Measurements from ENCODE around the gene FZD10.

Gene FZD10

DNA sequence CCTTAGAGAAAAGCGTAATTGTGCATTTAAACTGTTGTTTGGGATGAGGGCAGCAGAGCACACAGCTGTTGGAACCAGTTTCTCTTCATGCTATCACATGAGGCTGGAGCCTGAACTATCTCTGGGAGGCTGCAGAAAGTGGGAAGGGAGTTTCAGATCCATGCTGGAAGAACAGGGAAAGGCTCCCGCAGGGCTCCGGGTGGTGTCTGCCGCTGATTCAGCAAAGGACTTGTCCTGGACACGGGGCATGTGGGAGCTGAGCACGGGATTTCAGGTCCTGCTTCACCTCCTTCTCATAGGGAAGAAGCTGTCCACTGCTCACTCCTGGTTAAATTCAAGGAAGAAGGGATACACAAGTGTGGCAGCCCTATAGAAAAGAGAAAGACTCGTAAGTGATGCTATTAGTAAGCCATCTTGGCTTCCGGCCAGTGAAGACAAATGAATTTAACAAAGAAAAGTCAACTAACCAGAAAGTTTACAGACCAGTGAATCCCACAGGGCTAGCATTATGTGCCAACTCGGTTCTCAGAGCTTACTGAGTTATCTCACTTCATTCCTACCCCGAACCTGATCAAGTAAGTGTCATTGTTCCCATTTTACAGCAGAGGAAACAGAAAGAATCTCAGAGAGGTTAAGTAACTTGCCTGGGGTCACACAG, 6.7 kb upstream of the FZD10 start:
- no peak for DNase-seq

DNA sequence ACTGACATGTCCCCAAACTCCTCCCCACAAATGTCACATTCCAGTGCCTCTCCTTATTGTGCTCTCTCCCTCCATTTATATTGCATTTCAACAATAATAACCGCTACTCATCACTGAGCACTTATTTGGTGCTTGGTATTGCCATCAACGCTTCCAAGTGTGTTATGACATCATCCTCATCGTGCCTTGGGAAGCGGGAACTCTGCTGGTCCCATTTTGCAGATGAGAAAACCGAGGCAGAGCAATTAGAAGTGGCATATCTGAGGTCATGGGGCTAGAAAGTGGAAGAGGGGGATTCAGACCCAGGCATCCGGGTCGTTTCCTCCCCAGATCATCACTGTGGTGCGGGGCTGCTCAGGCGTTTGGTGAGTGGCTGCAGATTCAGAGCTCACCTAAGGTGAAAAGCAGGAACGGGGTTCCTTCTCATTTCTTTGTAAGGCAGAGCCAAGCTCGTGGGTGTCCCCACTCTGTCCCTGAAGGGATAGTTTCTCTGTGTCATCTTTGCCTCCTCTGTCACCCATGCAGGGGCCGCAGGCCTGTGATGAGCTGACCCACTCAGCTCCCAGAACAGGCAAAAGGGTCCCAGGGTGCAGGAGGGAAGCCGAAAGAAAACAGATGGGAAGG, 5.5 kb upstream of the FZD10 start:
- no peak for DNase-seq

DNA sequence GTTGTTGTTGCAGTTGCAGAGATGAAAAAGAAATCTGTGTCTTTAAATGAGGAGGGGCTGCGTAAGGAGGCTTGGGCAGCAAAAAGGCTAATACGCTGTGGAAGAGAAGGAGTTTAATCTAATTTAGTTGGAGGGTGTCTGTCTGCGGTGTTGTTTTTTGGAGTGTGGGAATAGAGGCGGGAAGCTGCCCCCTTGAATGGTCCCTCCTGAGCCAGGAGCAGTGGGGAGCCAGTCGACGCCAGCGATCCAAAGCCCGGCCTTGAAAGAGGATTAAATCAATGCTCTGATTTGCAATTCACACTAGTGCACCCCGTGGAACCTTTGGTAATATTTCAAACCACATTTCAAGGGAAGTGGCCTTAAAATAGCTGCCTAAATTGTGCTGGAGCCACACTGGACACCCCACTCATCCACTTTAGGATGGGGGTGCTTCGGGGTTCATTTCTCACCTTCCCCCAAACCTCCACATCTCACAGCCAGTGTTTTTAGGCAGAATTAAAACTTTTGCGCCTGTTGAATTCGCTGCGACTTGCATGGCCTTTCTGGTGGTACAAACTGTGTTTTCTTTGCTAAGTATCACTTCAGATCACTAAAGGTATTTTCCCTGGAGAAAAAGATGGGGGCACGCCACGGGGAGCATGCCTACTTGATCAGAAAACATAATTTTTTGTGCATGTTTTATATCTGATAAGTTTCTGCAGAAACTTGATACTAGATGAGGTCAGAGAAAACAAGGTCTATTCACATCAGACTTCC, 4.1 kb upstream of the FZD10 start:
- no peak for DNase-seq

DNA sequence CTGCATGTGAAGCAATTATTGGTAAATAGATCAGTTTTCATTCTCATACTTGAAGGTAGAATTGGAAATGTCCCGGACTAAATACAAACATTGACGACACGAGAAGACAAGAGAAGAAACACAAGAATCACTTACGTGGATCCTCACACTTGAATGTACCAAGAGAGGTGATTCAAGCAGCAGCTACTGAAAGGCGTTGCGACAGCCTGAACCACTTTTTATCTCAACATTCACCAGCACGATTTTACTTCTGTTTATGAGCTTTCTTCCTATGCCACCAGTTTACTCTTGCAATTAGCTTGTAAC, 3.6 kb upstream of the FZD10 start:
- no peak for DNase-seq

DNA sequence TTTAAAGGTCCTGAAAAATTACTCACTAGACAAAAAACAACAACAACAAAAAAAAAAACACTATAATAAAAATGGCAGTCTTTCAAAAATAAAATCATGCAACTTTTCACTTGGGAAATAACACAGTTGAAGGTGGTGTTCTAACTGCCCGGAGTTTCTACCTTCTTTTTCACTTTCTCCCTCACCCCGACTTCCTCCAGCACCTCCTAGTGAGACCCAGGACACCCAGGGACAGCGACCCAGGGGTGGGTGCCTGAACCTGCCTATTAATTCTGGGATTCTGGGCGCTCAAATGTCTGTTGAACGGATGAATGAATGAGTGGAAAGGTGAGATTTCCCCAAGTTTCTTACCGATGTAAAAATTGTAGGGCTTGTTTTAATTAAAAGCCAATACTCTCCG, 2.0 kb upstream of the FZD10 start:
- DNase-seq = no peak

DNA sequence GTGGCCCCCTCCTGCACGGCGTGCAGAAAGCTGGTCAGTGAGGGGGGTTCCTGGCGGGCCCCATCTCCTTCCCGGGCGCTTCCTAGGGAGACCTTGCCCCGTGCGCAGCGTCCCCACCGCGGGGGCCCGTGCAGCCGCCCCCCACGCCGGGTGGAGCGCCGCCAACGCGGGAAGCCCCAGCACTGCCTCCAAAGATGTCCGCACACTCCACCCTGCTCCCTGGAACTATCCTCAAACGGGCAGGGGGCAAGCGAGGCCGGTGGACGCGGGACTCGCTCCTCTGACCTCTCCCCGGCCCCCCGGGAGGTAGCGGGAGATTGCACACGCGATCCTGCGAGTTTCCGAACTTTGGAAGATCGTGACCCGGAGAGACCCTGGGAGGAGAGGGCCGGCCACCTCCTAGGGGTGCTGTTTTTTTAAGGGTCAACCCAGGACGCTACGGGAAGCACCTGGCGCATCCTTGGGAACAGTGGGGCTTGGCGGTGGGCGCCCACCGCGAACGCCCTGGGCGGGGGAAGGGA, 1.5 kb upstream of the FZD10 start:
- DNase-seq = no peak

DNA sequence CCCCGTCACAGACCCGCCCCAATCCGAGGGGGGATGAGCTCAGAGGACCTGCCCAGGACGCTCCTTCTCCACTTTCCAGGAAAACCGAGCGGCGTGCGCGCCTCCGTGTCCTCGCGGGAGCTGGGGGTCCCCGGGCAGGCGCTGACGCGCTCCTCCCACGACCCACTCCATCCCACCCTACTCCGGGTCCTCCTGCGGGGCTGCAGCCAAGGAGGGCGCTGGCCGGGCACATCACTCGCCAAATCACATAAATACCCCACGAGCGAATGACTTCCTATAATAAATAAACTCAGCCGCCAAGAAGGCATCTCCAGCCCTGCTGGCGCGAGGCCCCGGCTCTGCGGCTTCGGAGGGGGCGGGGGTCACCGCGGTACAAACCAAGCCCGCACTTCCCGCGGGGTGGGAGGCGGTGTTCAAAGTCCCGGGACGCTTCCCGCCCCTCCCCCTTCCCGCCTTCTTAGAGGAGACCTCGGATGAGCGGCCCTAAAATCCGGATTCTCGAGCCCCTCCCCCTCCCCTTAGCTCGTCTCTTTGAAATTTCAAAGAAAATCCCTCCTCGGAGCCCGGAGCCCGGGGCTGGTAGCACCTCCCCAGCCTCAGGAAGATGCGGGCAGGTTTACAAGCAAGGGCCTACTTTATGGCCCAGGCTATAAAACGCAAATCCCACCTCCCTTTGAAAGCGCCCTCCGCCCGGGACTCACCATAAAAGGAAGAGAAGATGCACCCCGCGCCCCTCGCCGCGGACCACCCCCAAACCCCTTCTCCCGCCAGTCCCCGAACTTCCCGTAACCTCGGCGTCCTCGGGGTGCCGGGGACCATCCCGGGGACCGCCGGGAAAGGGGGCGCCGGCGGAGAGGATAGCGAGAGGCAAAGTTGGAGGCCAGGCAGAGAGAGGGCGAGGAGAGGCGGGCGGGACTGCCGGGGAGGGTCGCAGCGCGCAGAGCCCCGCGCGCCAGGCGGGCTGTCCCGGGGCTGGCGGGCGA, 712 bp upstream of the FZD10 start:
- no peak for DNase-seq

DNA sequence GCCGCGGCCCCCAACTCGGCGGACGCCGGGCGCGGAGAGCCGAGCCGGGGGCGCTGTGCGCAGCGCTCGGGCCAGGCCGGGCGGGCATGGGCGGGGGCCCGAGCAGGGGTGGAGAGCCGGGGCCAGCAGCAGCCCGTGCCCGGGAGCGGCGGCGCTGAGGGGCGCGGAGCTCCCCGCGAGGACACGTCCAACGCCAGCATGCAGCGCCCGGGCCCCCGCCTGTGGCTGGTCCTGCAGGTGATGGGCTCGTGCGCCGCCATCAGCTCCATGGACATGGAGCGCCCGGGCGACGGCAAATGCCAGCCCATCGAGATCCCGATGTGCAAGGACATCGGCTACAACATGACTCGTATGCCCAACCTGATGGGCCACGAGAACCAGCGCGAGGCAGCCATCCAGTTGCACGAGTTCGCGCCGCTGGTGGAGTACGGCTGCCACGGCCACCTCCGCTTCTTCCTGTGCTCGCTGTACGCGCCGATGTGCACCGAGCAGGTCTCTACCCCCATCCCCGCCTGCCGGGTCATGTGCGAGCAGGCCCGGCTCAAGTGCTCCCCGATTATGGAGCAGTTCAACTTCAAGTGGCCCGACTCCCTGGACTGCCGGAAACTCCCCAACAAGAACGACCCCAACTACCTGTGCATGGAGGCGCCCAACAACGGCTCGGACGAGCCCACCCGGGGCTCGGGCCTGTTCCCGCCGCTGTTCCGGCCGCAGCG, 639 bp downstream of the FZD10 start:
- no peak for DNase-seq

DNA sequence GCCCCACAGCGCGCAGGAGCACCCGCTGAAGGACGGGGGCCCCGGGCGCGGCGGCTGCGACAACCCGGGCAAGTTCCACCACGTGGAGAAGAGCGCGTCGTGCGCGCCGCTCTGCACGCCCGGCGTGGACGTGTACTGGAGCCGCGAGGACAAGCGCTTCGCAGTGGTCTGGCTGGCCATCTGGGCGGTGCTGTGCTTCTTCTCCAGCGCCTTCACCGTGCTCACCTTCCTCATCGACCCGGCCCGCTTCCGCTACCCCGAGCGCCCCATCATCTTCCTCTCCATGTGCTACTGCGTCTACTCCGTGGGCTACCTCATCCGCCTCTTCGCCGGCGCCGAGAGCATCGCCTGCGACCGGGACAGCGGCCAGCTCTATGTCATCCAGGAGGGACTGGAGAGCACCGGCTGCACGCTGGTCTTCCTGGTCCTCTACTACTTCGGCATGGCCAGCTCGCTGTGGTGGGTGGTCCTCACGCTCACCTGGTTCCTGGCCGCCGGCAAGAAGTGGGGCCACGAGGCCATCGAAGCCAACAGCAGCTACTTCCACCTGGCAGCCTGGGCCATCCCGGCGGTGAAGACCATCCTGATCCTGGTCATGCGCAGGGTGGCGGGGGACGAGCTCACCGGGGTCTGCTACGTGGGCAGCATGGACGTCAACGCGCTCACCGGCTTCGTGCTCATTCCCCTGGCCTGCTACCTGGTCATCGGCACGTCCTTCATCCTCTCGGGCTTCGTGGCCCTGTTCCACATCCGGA, 1.4 kb downstream of the FZD10 start:
- no peak for DNase-seq

DNA sequence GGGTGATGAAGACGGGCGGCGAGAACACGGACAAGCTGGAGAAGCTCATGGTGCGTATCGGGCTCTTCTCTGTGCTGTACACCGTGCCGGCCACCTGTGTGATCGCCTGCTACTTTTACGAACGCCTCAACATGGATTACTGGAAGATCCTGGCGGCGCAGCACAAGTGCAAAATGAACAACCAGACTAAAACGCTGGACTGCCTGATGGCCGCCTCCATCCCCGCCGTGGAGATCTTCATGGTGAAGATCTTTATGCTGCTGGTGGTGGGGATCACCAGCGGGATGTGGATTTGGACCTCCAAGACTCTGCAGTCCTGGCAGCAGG, 1.9 kb downstream of the FZD10 start:
- no peak for DNase-seq

DNA sequence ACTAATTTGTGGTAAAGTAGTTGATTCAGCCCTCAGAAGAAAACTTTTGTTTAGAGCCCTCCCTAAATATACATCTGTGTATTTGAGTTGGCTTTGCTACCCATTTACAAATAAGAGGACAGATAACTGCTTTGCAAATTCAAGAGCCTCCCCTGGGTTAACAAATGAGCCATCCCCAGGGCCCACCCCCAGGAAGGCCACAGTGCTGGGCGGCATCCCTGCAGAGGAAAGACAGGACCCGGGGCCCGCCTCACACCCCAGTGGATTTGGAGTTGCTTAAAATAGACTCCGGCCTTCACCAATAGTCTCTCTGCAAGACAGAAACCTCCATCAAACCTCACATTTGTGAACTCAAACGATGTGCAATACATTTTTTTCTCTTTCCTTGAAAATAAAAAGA, 2.7 kb downstream of the FZD10 start:
- DNase-seq = no peak

DNA sequence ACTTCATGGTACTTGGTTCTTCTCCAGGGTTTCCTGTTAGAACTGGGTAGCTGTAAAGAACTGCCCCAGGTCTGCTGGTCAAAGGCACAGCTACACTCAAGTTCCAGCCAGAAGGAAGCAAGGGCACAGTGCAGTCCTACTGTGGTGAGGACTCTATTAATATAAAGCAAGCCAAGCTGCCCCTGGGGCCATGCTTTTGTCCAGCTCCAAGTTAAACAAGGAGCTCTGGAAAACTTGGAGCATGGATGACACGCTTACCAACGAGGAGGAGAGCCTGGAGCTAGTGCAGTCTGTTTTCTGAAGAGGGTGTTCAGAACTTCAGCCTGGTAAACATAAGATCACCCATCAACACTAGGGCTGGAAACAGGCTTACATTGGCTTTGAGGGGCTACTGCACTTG, 4.0 kb downstream of the FZD10 start:
- no peak for DNase-seq

DNA sequence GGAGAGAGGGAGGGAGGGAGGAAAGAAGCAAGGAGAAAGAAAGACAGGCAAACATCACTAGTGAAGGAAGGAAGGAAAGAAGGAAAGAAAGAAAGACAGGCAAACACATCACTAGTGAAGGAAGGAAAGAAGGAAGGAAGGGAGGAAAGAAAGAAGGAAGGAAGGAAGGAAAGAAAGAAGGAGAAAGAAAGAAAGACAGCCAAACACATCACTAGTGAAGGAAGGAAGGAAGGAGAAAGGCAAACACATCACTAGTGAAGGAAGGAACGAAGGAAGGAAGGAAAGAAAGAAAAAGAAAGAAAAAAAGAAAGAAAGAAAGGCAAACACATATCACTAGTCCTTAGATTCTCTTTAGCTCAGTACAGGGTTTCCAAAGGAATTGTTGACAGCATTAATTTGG, 5.3 kb downstream of the FZD10 start:
- no peak for DNase-seq

DNA sequence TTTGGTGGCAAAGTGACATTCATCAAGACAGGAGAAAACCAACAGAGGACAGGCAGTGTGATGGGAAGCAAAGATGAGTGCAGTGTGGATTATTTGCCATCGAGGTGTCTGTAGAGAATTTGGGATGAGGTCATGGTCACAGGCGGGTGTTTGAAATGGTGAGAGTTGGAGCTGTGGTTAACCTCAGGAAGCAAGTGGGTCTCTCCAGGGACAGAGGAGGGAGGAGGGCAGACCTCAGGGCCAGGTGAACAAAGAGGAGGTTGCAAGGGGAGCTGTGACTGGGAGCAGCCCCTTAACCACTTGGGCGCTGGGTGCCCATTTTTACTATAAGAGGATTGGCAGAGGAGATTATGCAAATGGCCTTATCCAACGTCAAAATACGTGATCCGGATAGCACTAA, 7.0 kb downstream of the FZD10 start:
- DNase-seq = no peak

DNA sequence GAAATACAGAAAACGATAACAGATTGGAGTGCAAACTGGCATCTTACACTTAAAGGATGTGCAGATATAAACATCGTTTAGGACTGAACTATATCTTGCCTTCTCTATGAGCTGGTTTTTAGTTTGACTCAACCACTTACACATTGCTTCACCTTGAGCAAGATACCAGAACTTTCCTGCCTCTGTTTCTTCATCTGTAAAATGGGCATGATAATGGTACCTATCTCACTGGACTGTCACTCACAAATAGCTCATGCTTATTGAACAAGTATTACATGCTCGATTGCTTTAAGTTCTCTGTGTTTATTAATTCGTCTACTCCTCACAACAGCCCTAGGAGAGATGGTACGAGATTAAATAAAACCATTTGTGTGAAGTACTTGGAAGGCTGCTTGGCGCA, 7.7 kb downstream of the FZD10 start:
- no peak for DNase-seq

DNA sequence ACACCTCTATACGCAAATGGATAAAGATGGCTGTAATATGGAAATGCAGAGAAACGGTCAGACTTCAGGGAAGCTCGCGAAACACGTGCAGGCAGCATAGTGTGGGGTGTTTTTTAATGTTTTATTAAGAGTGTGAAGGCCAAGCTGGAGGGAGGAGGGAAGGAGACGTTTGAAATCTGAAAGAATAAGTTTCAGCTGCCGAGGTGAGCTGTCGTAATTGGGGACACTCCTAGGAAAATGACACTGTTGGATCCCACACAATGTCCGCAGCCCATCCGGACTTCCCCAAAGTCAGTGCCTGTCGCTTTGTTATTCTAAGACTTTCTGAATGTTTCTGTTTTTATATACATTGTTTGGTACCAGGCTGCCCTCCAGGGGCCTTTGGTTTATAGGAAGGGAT, 8.3 kb downstream of the FZD10 start:
- no peak for DNase-seq

DNA sequence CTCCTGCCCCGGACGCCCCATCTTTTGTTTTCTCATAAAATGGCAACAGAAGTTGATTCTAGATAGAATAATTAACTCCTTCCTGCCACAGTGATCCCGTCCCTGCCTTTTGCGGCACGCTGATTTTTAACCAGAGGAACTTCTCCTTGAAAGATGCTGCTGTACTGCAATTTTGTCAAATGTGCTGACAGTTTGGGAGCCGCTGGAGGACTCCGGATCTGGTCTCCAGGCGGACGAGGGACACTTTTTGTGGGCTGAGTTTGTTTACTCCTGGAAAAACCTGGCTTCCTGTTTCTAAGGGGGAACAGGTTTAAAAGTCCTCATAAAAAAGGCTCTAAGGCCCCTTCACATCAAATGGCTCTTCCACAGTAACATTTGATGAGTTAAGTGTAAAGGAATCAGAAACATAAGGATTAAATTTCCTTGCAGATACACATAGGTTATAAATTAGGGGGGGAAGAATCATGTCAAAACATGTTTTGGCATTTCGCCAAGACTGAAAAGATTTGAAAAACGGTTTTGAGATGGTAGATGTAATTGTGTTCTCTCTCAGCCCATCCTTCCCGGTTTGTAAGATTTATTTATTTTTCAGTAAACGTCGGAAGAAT, 15.5 kb downstream of the FZD10 start:
- DNase-seq = no peak

DNA sequence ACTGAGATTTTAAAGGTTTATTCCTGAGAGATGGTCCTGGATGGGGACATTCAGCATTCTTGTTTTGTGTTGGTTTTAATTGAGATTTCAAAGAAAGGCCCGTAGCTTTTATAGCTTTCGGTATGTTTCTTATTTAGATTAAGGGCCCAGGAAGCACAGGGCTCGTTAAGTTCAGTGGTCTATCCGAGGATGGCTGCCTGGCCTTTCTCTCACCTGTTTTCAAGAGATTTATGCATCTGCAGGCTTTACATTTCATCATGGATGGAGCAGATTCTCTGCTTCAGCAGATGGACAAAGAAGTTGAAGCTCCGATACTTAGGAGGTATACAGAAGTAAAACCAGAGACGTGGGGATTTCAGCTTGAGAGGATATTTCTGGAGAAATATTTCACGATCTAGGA, 16.0 kb downstream of the FZD10 start:
- DNase-seq = no peak

DNA sequence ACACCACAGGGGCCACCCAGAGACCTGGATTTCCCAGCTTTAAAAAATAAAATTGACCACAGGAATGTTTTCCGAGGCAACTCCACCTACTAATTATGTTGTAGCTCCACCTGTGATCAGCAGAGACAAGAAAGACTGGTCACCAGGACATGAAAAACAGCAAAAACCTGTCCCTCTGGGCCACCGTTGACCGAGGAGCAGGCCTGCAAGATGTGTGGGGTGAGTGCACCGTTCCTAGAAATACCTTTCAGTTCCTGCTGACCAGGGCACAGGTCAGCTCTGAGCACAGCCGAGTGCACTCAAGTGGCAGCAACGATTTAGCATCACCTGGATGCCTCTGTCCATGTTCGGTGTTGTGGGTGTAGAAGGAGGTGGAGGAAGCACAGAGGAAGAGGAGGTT, 16.9 kb downstream of the FZD10 start:
- no peak for DNase-seq

DNA sequence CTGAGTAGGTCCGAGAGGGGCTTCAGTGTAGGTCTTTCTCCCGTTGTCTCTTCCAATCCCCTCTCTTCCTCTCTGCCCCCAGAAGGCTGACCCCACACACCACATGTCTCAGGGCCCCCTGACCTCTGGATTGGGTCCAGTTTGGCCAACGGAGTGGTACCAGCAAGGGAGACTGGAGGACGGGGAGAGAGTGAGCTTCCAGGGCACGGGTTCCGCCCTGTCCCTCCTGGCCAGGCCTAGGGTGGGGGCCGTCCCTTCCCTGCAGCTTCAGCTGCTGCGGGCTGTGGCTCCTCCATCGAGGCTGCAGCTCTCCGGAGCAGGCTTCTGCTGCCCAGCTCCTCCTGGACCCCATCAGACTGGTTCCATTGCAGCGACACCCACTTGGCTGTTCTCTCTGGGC, 17.4 kb downstream of the FZD10 start:
- no peak for DNase-seq

DNA sequence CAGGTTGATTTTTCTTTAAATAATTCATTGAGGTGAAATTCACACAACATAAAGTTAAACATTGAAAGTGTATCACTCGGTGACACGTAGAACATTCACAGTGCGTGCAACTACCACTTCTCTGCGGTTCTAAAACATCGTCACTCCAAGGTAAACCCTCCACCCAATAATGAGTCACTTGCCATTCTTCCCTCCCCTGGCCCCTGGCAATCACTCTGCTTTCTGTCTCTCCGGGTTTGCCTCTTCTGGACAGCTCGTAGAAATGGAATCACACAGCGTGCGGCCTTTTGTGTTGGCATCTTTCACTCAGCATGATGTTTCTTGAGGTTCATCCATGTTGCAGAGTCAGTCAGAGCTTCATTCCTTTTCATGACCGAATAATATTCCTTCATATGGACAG, 18.9 kb downstream of the FZD10 start:
- DNase-seq = no peak
